NOMO-1 treated with dmso at 0.1 percent for 144 hours (cell line): ENCODE measurements around the gene TUBGCP3.
"Not testable (repeated sequence)": the region's sequence is repeated elsewhere in the genome, so short reads cannot be mapped to it uniquely, and the experiment has no call there.

Experiments used
- DNase-seq: peaks from one replicate; lab custom pipeline; 2025; ENCODE audit not compliant: unreplicated experiment; lab: John Stamatoyannopoulos, UW

TUBGCP3 gene

GRCh38 chr13:112530861-112531260 is 57.1 kb downstream of the TUBGCP3 start:
- DNase-seq: no peak

GRCh38 chr13:112529216-112529615 is 58.7 kb downstream of the TUBGCP3 start:
- DNase-seq: no peak

- no peak for DNase-seq
Observed at GRCh38 chr13:112526146-112526853, 61.7 kb downstream of the TUBGCP3 start.

GRCh38 chr13:112525356-112525945 is 62.5 kb downstream of the TUBGCP3 start:
- no peak for DNase-seq

- no peak for DNase-seq
Observed at GRCh38 chr13:112522578-112522977, 65.4 kb downstream of the TUBGCP3 start.

GRCh38 chr13:112521073-112521685 is 66.8 kb downstream of the TUBGCP3 start:
- DNase-seq: no peak

- DNase-seq: no peak
Observed at GRCh38 chr13:112519517-112520060, 68.4 kb downstream of the TUBGCP3 start.

GRCh38 chr13:112516218-112516617 is 71.7 kb downstream of the TUBGCP3 start:
- no peak for DNase-seq

GRCh38 chr13:112513761-112514160 is 74.2 kb downstream of the TUBGCP3 start:
- DNase-seq: no peak

GRCh38 chr13:112510987-112511685 is 76.8 kb downstream of the TUBGCP3 start:
- no peak for DNase-seq

GRCh38 chr13:112510002-112510780 is 77.8 kb downstream of the TUBGCP3 start:
- peak; percentile 8 for DNase-seq

GRCh38 chr13:112509190-112509589 is 78.8 kb downstream of the TUBGCP3 start:
- DNase-seq: no peak

GRCh38 chr13:112506046-112506445 is 81.9 kb downstream of the TUBGCP3 start:
- DNase-seq: no peak

GRCh38 chr13:112496166-112496565 is 91.8 kb downstream of the TUBGCP3 start:
- DNase-seq: no peak

- no peak for DNase-seq
Observed at GRCh38 chr13:112495465-112495864, 92.5 kb downstream of the TUBGCP3 start.

GRCh38 chr13:112489199-112489598 is 98.8 kb downstream of the TUBGCP3 start:
- DNase-seq: no peak

- not testable (repeated sequence) for DNase-seq
Observed at GRCh38 chr13:112488343-112489050, 99.5 kb downstream of the TUBGCP3 start.

GRCh38 chr13:112487127-112487517 is 100.8 kb downstream of the TUBGCP3 start:
- DNase-seq: no peak

- no peak for DNase-seq
Observed at GRCh38 chr13:112486386-112487126, 101.4 kb downstream of the TUBGCP3 start.
